HG02571 (cell line): ENCODE measurements around the gene PRDM7.

Source experiments
- ATAC-seq: cut with Tn5 transposase; IDR thresholded peaks from one replicate; pipeline ENCODE4 v1.9.1; 2021; ENCODE audit warnings: mild to moderate bottlenecking, moderate library complexity; ENCODE audit not compliant: unreplicated experiment

Gene PRDM7

DNA sequence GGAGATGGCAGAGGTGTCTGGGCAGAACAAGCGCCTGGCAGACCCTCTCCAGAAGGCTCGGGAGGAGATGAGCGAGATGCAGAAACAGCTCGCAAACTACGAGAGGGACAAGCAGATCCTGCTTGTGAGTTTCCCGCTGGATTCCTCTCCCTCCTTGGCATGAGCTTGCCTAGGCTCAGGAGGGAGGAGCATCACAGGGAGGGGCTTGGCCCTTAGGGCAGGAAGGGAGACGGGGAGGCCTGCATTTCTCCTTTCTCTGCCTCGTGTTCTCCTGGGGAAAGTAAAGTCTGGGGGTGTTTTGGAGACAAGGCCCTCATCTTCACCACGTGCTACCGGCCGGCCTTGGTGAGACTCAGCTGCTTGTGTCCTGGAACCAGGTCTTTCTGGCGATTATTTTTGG lies 39.9 kb downstream of the PRDM7 start:
- ATAC-seq, result no peak

DNA sequence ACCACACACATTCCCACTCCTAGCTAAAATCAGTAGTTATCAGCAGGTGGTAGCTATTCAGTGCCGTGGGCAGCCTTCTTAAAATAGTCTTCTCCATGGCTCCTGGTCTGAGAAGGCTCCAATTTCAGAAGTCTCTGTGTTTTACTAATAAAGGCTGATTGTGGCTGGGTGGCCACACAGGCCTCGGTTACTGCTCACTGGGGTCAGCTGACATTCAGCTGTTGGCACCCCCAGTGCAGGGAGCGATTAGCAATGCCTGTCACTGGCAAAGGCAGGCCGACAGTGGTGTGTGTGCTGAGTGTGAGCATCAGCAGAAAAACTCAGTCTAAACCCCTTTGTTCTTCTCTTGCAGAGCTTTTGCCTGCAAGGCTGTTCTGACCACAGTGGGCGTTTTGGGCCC lies 41.2 kb downstream of the PRDM7 start:
- no peak for ATAC-seq

DNA sequence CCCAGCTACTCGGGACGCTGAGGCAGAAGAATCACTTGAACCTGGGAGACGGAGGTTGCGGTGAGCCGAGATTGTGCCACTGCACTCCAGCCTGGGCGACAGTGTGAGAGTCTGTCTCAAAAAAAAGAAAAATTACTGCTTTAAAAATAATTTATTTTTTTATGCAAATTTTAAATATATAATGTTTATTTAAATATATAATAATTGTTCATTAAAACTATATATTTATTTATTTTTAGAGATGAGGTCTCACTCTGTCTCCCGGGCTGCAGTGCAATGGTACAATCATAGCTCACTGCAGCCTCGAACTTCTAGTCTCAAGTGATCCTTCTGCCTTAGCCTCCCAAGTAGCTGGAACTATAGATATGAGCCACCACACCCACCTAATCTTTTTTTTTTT lies 42.6 kb downstream of the PRDM7 start:
- no peak for ATAC-seq

DNA sequence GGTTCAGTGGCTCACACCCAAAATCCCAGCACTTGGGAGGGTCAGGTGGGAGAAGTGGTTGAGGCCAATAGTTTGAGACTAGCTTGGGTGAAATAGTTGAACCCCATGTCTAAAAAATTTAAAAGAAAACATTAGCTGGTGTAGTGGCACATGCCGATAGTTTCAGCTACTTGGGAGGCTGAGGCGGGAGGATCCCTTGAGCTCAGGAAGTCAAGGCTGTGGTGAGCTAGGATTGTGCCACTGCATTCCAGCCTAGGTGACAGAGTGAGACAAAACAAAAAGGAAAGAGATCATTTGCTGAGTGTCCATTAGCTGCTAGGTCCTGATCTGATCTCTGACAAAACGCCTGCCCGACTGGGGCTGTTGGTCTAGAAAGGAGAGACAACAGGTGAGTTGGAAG lies 43.7 kb downstream of the PRDM7 start:
- no peak for ATAC-seq

- no peak for ATAC-seq
These were observed 44.3 kb downstream of the PRDM7 start for GRCh38 chr16:90032674-90033331.

GRCh38 chr16:90031931-90032673 lies 45.0 kb downstream of the PRDM7 start:
- ATAC-seq, result no peak

- ATAC-seq, result no peak
These were observed 45.8 kb downstream of the PRDM7 start for GRCh38 chr16:90031186-90031930.

- ATAC-seq, result no peak
These were observed 48.1 kb downstream of the PRDM7 start for GRCh38 chr16:90028985-90029384.

GRCh38 chr16:90027611-90028010 lies 49.5 kb downstream of the PRDM7 start:
- no peak for ATAC-seq

DNA sequence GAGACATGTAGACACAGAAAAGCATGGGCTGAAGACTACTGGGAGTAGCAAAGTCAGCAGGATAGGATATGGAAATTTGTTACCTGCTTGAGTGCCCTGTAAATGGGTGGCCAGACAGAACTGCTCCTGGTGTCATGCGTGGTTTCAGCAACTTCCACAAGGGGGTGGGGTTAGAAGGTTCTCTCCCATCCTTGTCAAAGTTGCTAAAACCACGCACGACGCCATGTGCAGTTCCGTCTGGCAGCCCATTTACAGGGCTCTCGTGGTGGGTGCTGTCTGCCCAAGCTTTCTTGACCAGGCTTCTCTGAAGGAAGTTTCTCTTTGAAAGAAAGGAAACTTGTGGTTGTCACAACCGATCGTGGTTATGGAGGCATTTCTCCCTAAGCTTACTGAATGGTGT lies 51.0 kb downstream of the PRDM7 start:
- no peak for ATAC-seq

DNA sequence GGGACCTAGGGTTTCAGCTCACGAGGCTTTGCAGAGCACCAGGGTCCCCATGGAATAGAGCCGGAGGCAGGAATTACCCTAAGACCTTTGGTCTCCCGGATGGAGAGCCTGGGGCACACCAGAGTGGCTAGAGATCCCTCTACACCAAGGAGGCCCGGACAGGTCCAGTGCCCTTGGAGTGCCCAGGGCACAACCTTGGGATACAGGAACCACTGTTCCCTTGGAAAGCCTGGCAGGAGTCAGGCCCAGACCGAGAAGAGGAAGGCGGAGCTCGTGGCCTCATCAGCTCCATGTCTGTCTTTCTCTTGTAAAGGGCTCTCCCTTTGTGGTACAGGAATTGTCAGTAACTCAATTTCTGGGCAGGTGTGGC lies 54.1 kb downstream of the PRDM7 start:
- no peak for ATAC-seq

GRCh38 chr16:90022209-90023077 lies 54.7 kb downstream of the PRDM7 start:
- peak; percentile 54 for ATAC-seq

- ATAC-seq, result no peak
These were observed 56.2 kb downstream of the PRDM7 start for GRCh38 chr16:90020838-90021382.

DNA sequence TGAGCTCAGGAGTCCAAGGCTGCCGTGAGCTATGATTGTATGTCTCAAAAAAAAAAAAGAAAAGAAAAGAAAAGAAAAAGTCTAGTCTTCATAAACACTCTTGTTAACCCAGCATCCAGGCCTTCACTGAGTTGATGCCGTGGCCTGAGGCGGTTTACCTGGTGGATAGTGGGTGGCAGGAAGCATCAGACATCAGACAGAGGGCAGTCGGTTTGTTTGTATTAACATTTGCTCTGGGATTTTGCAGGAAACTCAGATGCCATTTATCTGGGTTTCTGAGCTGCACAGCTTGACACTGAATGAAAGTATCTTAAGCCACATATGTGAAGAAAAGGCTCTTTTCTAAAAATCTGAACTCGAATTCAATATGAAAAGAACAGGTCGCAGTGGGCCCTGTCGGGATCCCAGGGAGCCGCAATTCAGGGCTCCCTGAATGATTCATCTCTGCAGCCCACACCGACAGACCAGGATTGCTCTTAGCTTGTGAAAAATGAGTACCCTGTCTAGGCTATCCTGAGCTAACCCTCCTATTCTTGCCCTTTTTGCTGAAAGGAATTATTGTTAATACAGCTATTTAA lies 56.8 kb downstream of the PRDM7 start:
- no peak for ATAC-seq

- ATAC-seq, result no peak
These were observed 57.4 kb downstream of the PRDM7 start for GRCh38 chr16:90019543-90020259.

- ATAC-seq, result no peak
These were observed 58.2 kb downstream of the PRDM7 start, which contains the start of gene DBNDD1 for GRCh38 chr16:90018652-90019542. TSS of gene DBNDD1 (minus strand) at chr16:90019456. CDS start at chr16:90019341, 115 bp downstream.

- no peak for ATAC-seq
These were observed 58.9 kb downstream of the PRDM7 start for GRCh38 chr16:90018297-90018651.

DNA sequence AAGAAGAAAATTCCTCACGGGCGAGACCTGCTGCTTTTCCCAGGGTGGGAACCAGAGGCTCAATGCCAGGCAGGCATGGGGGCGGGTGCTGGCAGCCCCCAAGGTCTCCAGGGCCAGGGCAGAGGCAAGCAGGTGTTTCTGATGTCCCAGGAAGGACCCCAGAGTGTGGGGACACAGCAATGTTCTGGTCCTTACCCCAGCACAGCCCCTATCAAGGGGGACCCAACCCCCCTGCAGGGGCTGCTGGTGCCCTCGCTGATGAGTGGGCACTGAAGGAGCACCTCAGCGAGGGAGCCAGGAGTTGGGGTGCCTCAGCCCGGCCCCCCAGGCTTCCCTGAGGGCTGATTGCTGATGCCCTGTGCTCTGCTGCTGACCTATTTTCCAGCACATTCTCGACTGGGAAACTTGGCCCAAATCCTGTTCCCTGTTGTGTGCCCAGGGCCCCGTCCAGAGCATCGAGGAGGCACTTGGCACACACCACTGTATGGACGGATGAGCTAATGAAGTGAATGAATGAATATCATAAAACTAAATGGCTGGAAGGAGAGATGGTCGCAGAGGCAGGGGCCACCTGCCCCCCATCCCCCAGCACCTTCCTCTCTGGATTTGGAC lies 60.7 kb downstream of the PRDM7 start:
- ATAC-seq, result no peak
